ENCODE measurements around the gene AP1S3.
A peak's percentile ranks its signal among the peaks of the same experiment; 100 is the strongest.

The AP1S3 gene

DNA sequence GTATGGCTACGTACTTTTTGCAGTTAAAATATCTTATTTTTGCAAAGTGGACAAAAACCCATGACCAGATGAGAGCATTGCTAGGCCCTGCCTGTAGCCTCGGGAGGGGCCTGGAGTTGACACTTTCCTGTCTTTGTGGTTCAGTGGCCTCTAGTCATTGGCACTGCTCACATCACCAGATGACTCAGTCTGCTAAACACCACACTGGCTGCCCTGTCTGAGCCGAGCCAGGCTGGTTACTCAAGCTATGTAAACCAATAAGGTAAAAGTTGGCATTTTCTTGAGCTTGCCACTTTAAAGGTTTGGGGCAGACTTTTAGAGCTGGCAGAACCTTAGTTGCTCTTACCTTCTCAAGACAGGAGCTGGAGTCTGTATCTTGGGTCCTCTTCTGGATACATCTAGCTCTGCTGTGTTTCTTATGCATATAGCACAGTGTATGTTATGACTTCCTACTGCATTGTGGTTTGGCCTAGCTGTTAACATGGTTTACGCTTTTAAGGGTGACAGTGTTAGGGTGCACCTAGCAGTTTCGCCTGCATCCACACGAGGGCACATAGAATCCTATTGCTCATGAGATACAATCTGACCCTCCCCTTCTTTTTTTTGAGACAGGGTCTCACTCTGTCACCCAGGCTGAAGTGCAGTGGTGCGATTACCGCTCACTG lies 76.4 kb downstream of the AP1S3 start:
- DNase-seq (ENCODE audit: low read depth), result peak; percentile 62

DNA sequence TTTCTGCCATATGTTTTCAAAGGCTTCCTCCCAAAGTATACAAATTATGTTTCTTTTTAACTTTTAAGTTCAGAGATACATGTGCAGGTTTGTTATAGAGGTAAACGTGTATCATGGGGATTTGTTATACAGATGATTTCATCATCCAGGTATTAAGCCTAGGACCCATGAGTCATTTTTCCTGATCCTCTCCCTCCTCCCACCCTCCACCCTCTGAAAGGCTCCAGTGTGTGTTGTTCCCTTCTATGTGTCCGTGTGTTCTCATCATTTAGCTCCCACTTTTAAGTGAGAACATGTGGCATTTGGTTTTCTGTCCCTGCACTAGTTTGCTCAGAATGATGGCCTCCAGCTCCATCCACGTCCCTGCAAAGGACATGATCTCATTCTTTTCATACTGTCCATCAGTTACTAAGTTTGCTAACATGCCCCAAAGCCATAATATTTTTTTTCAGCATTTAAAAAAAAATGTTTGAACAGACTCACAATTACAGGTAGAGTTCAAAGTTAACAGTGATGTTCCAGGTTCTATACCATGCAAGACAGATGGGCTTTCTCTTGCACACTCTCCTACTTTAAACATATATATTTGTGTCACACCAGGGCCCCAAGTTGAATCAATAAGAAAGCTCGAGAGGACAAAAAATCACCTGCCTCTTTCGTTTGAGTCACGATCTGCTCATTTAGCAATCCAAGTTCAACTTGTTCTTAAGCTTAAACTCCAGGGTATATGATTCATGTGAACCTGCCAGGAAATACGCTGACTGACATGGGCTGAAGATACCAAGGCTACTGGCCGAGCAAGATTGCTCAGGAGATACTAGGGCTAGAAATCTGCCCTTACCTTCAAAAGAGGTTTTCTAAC lies 77.6 kb downstream of the AP1S3 start:
- peak; percentile 50 for DNase-seq (ENCODE audit: low read depth)

DNA sequence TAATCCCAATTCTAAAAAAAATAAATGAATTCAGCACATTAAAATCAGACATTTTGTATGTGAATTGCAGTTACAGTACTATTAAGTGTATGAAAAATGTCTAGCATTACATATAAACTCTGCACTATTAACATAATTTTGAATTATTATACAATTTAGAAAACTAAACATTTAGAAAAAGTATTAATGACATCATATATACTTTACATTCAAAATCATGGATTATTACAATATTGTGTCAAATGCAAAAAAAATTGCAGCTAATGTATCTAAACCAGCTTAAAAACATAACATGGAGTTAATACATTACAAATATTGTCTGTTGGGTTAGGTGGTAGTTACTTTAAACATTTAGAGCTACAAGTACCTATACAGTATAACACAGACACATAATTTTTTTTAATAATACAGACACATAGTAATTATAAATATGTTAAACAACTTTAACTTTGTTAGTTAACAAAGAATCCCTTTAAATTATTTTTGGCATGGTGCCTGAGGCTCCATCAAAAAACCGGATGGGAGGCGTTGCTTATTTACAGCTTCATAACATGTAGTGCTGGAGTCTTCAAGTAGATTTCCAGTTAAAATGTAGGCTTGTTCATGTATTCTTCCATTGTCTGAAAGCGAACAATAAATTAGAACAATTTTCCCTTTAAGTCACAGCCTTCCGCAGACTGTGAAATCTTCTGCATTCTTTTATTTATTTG lies 79.1 kb downstream of the AP1S3 start:
- no peak for DNase-seq (ENCODE audit: low read depth)

DNA sequence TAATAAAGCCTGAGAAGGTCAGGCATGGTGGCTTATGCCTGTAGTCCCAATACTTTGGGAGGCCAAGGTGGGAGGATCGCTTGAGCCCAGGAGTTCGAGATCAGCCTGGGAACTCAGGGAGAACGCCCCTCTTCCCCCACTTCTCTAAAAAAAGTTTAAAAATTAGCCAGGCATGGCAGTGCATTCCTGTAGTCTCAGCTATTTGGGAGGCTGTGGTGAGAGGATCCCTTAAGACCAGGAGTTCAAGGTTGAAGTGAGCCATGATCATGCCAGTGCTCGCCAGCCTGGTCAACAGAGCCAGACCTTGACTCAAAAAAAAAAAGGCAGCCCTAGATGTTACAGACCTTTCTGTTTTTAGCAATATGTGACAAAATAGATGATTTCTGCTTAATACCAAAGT lies 83.4 kb downstream of the AP1S3 start:
- DNase-seq (ENCODE audit: low read depth), result no peak

DNA sequence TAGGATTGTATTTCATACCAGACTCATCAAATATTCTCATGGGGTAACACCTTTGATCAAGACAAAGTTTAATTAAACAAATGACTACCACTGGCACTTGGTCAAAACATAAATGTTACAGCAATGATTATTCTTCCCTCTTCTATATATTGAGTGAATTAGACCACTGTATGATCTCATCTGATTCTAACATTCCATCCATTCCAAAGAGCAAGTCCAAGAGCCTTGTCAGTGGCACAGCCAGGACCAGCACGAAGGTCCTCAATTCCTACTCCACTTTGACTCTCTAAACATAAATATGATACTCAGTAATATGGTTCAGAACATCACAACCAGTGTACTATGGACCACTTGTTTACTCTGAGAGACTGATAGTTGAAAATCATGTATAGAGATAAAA lies 86.4 kb downstream of the AP1S3 start:
- no peak for DNase-seq (ENCODE audit: low read depth)

DNA sequence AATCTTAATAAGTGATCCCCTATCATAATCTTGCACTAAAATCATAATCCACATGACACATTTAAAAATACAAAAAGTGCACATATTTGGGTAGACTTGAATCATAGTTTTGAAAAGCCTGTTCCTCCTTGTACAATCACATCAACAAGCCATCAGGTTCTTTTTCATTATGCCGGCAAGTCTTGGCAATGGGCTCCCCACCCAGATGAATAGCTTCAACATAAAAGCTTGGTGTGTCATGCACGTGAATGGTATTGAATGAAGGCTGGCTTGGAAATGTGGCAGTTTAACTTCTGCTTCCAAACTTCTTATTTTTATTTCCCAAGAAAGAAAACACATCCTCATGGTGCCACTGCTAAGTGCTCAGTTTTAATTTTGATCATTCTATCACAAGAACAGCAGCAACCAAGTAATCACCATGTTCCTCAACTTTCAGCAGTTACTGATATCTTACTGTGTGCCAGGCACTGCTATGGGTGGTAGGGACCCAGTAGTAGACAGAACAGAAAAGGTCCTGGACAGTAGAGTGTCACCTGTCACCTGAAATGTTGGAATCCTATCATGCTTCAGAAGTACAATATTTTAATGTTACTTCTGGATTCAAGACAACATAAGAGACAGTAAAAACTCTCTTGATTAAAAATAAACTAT lies 89.9 kb downstream of the AP1S3 start:
- DNase-seq (ENCODE audit: low read depth), result no peak

DNA sequence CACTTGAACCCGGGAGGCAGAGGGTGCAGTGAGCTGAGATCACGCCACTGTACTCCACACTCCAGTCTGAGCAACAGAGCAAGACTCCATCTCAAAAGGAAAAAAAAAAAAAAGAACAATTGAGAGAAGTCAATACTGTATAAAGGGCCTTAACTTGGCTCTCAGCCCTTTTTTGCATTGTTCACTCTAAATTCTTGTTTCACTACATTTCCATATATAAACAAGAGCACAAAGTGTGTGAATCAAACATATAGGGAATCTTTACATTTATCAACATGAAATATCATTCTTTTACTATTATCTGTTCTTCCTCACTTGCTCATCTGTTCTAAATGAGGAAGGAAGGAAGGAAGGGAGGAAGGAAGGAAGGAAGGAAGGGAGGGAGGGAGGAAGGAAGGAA lies 90.8 kb downstream of the AP1S3 start:
- DNase-seq (ENCODE audit: low read depth), result no peak

DNA sequence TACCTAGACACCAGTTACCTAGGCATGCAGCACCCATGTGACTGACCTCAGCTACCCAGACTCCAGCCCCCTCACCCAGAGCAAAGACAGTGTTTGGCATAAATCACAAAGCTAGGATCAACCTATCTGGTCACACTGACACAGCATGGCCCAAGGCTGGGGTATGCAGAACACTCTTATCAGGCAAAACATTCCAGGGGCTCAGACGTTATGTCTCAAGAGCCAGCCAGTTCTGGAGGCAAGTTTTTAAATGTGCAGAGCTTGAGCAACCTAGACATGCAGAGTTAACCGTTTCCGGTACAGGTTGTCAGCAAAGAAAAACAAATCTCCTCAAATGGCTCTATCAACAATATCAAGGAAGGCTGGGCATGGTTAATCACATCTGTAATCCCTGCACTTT lies 92.8 kb downstream of the AP1S3 start:
- DNase-seq (ENCODE audit: low read depth), result peak; percentile 52

DNA sequence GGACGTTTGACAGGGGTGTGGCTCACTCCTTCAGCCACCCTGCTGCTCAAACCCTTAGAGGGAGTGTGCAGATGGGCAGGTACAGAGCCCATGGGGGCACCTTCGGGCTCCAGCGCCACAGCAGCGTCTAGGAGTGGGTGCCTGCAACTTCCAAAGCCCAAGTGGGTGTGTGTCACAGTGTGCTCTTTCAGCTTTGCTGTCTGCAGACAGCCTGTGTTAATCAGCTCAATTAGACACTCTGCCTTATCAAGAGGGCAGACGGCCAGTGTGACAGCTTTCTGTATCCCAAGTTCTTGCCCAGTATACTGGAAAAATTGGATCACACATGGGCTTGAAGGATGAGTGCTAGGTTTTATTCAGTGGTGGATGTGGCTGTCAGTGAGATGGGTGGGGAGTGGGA lies 96.7 kb downstream of the AP1S3 start:
- no peak for DNase-seq (ENCODE audit: low read depth)

DNA sequence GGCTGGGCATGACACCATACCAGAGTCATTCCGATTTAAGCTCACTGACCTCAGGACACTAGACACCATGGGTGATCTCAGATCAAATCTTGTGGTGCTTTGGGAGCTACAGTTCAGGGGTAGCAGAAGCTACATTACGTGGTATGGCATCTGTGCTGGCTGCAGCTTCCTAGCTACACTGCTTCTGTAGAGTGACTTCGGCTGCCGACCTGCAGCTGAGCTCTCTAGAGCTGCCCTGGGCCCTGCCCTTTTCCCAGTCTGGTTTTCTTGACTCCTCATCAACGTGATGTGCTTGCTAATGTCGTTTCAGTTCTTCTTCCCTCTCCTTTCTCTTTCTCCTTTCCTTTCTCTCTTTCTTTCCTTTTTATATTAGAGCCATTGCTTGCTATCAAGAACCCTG lies 100.2 kb downstream of the AP1S3 start:
- no peak for DNase-seq (ENCODE audit: low read depth)

DNA sequence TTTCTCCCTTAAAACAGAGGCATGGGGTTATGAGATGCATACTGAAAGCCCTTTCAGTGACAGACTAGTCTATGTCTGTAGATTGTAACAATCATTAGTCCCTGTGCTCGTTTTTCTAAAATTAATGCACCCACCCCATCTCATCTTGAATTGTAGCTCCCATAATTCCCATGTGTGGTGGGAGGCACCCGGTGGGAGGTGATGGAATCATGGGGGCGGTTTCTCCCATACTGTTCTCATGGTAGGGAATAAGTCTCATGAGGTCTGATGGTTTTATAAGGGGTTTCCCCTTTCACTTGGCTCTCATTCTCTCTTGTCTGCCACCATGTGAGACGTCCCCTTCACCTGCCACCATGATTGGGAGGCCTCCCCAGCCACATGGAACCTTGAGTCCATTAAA lies 100.9 kb downstream of the AP1S3 start:
- no peak for DNase-seq (ENCODE audit: low read depth)

DNA sequence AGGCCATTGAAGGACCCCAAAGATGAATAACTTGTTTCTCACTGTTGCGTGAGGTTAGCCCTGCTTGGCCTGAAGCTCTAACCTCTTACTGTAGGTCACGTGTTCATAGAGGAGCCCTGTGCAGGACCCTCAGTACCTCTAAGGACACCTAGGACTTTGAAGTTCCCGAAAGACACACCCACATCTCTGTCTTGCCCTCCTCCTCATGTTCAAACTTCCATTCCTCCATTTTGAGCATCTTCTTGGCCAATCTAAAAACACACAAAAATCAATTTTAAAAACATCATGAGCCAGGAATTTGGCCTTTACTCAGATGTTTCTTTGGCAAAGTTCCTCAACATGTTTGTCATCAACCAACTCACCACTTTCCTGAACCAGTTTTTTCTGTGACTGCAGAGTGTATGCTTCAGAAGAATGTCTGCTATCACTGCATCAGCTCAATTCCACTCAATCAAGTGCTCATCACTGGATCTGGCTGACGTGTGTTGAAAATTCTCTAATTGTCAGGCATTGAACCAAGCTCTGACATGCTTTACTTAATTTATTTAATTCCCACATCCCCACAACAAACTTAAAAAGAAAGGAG lies 101.6 kb downstream of the AP1S3 start:
- peak; percentile 52 for DNase-seq (ENCODE audit: low read depth)

DNA sequence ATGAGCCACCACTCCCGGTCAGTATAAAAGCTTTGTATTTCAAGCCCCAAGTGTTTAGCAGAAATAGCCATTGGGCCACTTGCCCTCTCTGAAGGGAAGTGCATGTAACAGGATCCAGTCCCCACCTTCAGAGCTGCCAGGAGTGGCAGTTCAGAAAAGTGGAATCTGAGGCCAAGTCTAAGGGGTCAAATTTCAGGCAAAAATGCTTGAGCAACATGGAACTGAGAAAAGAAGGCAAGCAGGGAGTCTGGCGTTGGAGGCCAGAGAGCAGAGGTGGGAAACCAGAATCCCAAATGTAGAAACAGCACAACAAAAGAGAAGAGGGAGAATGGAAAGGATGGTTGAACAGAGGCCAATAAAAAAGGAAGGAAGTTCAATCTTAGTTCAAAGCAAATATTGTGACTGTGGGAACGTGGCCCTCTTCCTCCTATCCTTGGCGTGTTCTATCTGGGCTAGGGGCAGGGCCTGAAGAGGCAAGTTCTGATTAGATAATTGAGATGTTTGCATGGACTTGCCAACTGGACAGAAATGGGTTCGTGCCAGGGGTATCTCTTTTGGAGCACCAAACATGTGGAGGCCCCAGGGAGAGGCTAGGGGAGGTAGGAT lies 102.2 kb downstream of the AP1S3 start:
- no peak for DNase-seq (ENCODE audit: low read depth)

DNA sequence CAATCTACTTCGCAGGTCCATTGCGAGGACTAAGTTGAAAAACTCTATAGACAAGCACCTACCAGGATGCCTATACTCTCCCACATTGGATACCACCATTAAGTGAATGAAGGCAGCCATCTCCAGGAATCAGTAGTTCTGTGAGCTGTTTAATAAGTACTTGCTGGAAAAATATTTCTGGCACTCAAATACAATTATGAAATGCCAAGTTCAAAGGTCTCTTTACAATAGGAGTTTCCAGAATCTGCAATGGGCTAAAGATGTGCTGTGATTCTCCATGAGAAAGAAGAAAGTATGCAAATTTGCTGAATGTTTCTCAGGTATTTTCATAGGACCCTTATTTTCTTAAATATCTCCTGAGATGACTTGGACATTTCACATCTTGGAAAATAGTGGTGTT lies 103.0 kb downstream of the AP1S3 start:
- DNase-seq (ENCODE audit: low read depth), result no peak

DNA sequence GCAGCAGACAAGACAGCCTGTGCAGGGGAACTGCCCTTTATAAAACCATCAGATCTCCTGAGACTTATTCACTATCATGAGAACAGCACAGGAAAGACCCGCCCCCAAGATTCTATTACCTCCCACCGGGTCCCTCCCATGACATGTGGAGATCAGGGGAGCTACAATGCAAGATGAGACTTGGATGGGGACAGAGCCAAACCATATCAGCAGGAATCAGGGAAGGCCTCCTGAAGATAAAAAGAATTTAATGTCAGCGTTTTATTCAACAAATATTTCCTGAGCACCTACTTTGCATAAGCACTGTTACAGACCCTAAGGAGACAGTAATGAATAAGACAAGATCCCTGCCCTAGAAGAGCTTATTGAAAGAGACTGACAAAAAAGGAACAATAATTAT lies 105.0 kb downstream of the AP1S3 start:
- no peak for DNase-seq (ENCODE audit: low read depth)

DNA sequence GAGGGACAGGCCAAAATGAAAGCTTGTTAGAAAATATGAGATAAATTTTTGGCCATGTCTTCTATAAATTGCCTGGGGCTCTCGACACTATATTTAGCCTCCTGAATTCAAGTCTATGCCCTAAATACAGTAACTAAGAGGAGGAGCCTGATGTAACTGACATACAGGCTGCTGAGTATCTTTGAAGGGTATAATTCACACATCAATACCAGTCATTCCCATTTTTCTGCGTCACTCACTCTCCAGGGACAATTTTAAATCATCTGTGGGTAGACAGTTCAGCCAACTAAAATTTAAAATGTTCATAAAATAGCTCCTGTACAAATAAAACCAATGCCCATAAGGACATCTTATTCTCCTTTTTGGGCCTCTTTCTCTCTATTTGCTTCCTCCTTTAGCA lies 105.9 kb downstream of the AP1S3 start:
- DNase-seq (ENCODE audit: low read depth), result no peak

DNA sequence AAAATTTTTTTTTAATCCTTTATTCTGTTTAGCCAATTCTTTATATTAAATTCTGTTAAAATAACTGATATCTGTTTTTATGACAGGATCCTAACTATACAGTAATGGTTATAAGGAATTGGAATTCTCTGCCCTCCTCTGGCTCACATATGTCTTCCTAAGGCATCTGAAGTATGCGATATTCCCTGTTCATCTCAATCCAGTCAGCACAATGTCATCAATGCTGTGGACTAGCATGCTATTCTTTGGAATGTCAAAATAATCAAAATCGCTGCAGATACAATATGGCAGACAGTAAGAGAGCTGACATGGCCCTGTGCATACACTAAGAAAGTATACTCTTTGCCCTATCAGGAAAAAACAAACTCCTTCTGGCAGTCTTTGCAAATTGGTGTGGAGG lies 107.6 kb downstream of the AP1S3 start:
- no peak for DNase-seq (ENCODE audit: low read depth)

DNA sequence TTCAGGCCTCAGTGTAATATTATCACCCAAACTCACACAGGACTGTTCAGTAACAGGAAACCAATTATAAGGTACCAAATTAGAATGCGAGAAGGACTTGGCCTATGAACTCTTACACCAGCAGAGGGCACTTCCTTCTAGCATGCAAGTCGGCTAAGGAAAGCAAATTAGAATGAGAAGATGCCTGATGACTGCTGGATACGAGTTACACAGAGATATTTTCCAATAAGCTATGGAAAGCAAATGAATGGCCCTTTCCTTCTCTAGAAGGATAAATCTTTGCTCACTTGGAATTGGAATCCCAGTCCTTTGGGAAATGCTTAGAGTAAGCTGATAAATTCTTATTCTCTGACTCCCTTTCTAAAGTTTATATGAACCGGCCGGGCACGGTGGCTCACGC lies 109.8 kb downstream of the AP1S3 start:
- peak; percentile 43 for DNase-seq (ENCODE audit: low read depth)

DNA sequence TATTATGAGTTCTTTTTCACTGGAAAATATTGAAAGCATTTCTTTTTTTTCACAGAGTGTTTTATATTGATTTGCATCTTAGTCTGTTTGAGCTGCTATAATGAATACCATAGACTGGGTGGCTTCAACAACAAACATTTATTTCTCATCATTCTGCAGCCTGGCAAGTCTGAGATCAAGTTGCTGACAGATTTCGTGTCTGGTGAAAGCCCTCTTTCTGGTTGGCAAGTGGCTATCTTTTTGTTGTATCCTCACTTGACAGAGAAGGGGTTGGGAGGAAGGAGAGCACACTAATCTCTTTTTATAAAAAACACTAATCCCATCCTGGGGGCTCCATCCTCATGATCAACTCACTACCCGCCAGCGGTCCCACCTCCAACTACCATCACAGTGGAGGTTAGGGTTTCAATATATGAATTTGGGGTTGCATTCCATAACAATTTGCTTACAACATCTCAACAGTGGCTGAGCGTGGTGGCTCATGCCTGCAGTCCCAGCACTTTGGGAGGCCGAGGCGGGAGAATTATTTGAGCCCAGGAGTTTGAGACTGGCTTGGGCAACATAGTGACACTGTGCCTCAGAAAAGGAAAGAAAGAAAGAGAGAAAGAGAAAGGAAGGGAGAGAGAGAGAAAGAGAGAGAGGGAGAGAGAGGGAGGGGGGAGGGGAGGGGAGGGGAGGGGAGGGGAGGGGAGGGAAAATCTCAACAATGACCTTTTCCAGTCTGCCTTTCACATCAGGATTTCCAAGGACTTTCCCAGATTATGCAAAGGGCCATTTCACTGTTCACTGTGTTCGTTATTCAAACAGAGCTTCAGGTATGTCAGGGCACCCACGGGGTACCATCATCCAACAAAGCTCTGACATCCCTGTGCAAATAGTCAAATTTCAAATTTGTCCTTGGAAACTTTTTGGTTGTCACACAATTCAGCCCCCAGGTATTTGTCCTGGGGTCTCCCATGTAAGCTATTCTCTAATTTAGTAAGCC lies 111.1 kb downstream of the AP1S3 start:
- no peak for DNase-seq (ENCODE audit: low read depth)

DNA sequence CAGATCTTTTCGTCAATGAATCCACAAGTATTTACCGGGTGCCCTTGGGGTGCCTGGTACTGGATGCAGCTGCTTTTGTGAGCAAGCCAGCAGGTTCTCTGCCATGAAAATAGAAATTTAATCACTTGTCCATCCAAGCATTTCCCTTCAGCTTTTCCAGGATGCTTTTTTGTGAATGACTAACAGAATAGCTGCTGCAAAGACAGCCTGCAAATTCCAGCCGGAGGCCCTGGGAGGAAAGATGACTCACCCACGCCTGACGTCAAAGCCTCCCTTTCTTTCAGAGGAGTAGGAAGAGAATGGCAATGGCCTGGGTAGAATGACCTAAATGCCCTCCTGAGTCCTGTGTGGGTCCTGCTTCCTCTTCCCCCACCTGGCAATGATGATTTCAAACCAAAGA lies 111.9 kb downstream of the AP1S3 start:
- peak; percentile 93 for DNase-seq (ENCODE audit: low read depth)

DNA sequence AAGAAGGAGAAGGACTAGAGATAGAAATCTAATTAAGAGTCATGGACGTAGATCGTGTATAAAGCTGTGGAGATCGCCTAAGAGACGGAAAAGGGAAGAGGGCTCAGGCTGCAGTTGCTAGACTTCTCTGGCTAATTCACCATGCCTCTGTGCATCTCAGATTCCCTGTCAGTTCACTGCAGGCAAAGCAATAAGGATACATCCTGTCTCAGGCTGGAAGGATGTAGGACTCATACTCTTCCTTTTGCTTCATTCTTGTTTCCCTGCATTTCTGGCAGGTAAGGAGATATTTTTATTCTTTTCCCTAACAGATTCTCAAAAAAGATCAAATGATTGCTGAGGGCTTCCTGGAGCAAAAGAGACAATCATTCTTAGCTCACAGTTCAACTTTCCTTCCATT lies 112.5 kb downstream of the AP1S3 start:
- no peak for DNase-seq (ENCODE audit: low read depth)

All from non-pigmented ciliary epithelial cell (primary cell).